BLaER1 treated with 17β-estradiol and CSF1 and Interleukin-3, amounts not matched to agents 10 nM and 100 nM (cell line): Measurements from ENCODE around the gene CHST15.
A peak's percentile ranks its signal among the peaks of the same experiment; 100 is the strongest.
"Not testable (repeated sequence)": the region's sequence is repeated elsewhere in the genome, so short reads cannot be mapped to it uniquely, and the experiment has no call there.

ENCODE experiments used
- H3K27ac ChIP-seq, 11 experiments: shearing (Covaris generic); formaldehyde crosslinking; 2 replicates each; pipeline ENCODE4 v1.8.1; 2022
- H3K27me3 ChIP-seq, 11 experiments: shearing (Covaris generic); formaldehyde crosslinking; 2 replicates each; pipeline ENCODE4 v1.8.1; 2022
- H3K36me3 ChIP-seq, 11 experiments: shearing (Covaris generic); formaldehyde crosslinking; 2 replicates each; pipeline ENCODE4 v1.8.1; 2022
- H3K4me1 ChIP-seq, 10 experiments: shearing (Covaris generic); formaldehyde crosslinking; 2 replicates each; pipeline ENCODE4 v1.8.1; 2022
- H3K4me2 ChIP-seq, 11 experiments: shearing (Covaris generic); formaldehyde crosslinking; 2 replicates each; pipeline ENCODE4 v1.8.1; 2022
- H3K4me3 ChIP-seq, 10 experiments: shearing (Covaris generic); formaldehyde crosslinking; 2 replicates each; pipeline ENCODE4 v1.8.1; 2022
- H3K9ac ChIP-seq, 11 experiments: shearing (Covaris generic); formaldehyde crosslinking; 2 replicates each; pipeline ENCODE4 v1.8.1; 2022
- H3K9me3 ChIP-seq, 11 experiments: shearing (Covaris generic); formaldehyde crosslinking; replicated peaks in 1 of 11; 2 replicates each; pipeline ENCODE4 v1.8.1; 2022
- H4K20me1 ChIP-seq, 11 experiments: shearing (Covaris generic); formaldehyde crosslinking; 2 replicates each; pipeline ENCODE4 v1.8.1; 2022
- Cebpa-rat ChIP-seq, 11 experiments: shearing (Covaris generic); IDR thresholded peaks; 2 replicates each; pipeline ENCODE4 v1.8.1; 2022

CHST15 gene

DNA sequence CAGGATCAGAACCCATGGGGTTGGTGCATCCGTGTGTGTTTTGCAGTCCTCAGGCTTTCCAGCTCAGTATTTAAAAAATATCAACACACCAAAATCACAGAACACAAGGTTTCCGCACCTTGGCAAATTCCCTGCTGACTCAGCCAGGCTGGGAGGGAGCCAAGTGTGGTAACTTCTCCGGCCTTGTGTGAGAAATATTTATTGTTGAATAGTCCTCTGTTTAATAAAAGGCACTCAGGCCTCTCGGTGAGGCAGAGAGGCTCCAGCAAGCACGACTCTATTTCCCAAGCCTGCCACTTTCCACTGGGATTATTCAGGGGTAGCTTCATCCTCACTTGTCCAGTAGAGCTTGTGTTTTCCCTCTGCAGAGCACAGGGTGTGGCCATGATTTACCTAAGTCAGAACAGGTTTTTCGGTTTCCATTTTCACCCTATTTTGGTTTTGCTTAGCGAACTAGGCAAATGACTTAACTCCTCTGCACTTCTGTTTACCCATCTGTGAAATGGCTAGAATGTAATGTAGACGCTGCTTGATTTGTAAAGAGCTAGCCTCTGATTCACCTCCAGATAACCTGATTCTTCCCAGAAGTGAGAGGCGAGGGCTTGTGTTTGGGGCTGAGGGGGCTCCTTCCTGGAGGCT lies 13.0 kb upstream of the CHST15 start:
- no peaks in the 10 kb centered on the region for H4K20me1 ChIP-seq
- H3K4me1 ChIP-seq = peaks cover 33 to 67% (median 55%) of the 10 kb centered on the region in 10 experiments
- no peaks in the 10 kb centered on the region for H3K27me3 ChIP-seq
- no peaks in the 10 kb centered on the region for H3K36me3 ChIP-seq
- no peak overlapping the region for H3K27ac ChIP-seq
- no peak for TF ChIP-seq Cebpa-rat (IDR thresholded peaks at IDR 0.05)
- no peak overlapping the region for H3K4me3 ChIP-seq
- H3K9ac ChIP-seq = no peak overlapping the region
- peak overlapping the region in 1 of 11 experiments; percentile 85; a peak in 1 of 22 replicates for H3K4me2 ChIP-seq
- peaks cover 0 to 2% (median under 1%) of the 10 kb centered on the region in 11 experiments; a peak in 11 of 22 replicates for H3K9me3 ChIP-seq

DNA sequence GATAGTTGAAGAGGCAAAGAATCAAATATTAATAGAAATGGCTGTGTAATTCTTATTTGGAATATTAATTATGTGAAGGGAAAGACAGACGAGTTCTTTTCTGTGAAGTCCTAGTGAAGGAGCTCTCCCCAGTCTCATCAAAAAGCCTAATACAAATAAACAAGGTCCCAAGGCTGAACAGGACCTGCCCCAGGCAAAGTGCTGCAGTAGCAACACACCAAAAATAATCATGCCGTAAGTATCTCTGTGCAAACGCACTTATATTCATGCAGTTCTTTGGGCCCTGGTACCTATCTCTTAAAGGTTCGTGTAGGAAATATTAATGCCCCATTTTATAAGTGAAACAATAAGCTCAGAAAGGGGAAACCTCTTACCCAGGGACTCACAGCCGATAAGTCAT lies 12.2 kb upstream of the CHST15 start:
- no peak for TF ChIP-seq Cebpa-rat (IDR thresholded peaks at IDR 0.05)
- no peaks in the 10 kb centered on the region for H3K36me3 ChIP-seq
- H3K27ac ChIP-seq = no peak overlapping the region
- H3K4me1 ChIP-seq = peaks cover 28 to 60% (median 48%) of the 10 kb centered on the region in 10 experiments
- H3K27me3 ChIP-seq = no peaks in the 10 kb centered on the region
- no peak overlapping the region for H3K4me2 ChIP-seq
- peaks cover under 1 to 10% (median 7%) of the 10 kb centered on the region in 11 experiments; a peak in 21 of 22 replicates for H3K9me3 ChIP-seq
- H3K9ac ChIP-seq = no peak overlapping the region
- H3K4me3 ChIP-seq = no peak overlapping the region
- H4K20me1 ChIP-seq = no peaks in the 10 kb centered on the region

DNA sequence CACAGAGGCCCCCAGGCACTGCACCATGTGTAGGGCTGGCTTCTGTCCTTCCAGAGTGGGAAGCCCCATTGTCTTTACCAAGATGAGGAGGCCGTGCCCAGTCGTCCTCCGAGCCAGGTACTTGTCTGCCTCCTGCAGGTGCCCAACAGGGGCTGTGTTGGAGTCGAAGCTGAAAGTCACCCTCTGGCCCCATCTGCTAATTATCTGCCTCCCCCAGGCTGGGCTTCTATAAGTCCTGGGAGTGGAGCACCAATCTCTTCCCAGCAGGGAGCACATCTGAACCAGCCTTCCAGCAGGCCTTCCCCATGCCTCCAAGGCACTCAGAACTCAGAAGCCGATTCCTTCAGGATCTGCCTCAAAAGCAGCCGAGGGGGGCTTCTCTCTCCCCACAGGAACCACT lies 11.6 kb upstream of the CHST15 start:
- H3K4me1 ChIP-seq = peaks cover 32 to 54% (median 43%) of the 10 kb centered on the region in 10 experiments
- no peak overlapping the region for H3K4me3 ChIP-seq
- H4K20me1 ChIP-seq = no peaks in the 10 kb centered on the region
- no peaks in the 10 kb centered on the region for H3K27me3 ChIP-seq
- no peak overlapping the region for H3K27ac ChIP-seq
- H3K4me2 ChIP-seq = no peak overlapping the region
- TF ChIP-seq Cebpa-rat (IDR thresholded peaks at IDR 0.05) = no peak
- no peaks in the 10 kb centered on the region for H3K36me3 ChIP-seq
- no peak overlapping the region for H3K9ac ChIP-seq
- peaks cover 6 to 15% (median 12%) of the 10 kb centered on the region in 11 experiments; a peak in 21 of 22 replicates for H3K9me3 ChIP-seq

DNA sequence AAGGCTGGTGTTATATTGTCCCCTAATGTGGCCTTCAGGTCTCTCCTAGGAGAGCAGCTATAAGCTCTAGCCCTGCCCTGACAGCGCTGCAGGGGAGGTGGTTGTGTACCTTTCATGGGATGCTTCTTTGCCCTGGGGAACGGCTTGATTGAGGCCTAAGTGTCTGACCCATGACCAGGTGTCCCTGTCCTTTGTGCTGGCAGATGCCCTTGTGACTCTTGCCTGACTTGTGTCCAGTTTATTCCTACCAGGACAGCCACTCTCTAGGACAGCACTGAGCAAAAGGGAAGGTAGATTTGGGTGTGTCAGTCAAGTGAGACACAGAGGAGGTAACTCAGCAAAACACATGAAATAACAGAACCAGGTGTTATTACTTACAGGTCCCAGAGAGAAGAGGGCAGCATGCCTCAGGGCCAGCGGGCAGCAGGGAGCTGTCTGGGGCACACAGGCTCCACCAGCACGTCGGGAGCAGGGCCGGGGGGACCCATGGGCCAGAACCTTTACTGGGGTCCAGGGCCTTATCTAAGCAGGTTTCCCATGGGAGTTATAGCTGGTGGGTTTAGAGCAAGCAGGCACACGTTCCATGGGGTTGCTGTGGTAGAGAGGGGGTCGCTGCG lies 10.7 kb upstream of the CHST15 start:
- Histone ChIP-seq H3K4me1 (peaks cover 32 to 48% (median 36%) of the 10 kb centered on the region in 10 experiments), H3K9me3 (peaks cover 9 to 22% (median 17%) of the 10 kb centered on the region in 11 experiments; a peak in 21 of 22 replicates), H3K27ac (no peak overlapping the region), H4K20me1 (no peaks in the 10 kb centered on the region), H3K4me2 (peak overlapping the region; percentile 7 to 63 (median 41); a peak in 9 of 22 replicates), H3K36me3 (no peaks in the 10 kb centered on the region), H3K27me3 (no peaks in the 10 kb centered on the region), H3K4me3 (no peak overlapping the region), H3K9ac (no peak overlapping the region)
- TF ChIP-seq Cebpa-rat (IDR thresholded peaks at IDR 0.05) = no peak

DNA sequence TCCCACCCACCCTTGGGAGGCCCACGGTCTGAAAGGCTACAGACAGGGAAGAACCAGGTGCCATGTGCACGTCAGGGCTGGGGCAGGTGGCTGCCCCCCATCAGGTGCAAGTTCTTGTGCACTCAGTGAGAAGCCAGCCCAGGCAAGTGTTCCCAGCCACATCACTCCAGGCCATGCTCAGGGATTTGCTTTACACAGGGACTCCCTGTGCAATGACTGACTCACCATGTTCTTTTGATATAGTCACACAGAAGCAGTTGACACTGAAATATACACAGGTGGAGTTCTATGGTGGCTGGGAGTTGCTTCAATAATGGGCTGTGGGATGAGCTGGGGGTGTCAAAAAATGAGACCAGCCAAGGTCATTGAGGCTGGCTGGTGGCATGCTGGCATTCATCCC lies 8.0 kb upstream of the CHST15 start:
- Histone ChIP-seq H3K4me2 (no peak overlapping the region), H3K4me1 (peaks cover 9 to 46% (median 15%) of the 10 kb centered on the region in 10 experiments; a peak in 18 of 20 replicates), H3K27ac (no peak overlapping the region), H3K27me3 (no peaks in the 10 kb centered on the region), H3K36me3 (peaks cover 0 to 2% (median 0%) of the 10 kb centered on the region in 11 experiments; a peak in 2 of 22 replicates), H3K4me3 (no peak overlapping the region), H4K20me1 (no peaks in the 10 kb centered on the region), H3K9ac (no peak overlapping the region), H3K9me3 (peaks cover 9 to 25% (median 20%) of the 10 kb centered on the region in 11 experiments; a peak in 21 of 22 replicates)
- no peak for TF ChIP-seq Cebpa-rat (IDR thresholded peaks at IDR 0.05)

- not testable (repeated sequence) for H3K27me3 ChIP-seq, H3K36me3 ChIP-seq, H3K9ac ChIP-seq, H4K20me1 ChIP-seq, H3K4me3 ChIP-seq
- Histone ChIP-seq H3K27ac (peak overlapping the region in 2 of 11 experiments; percentile 2 to 23; a peak in 2 of 22 replicates), H3K4me2 (peak overlapping the region in 3 of 11 experiments; percentile 51 to 81 (median 80); a peak in 3 of 22 replicates), H3K9me3 (peaks cover 9 to 29% (median 23%) of the 10 kb centered on the region in 11 experiments; a peak in 21 of 22 replicates), H3K4me1 (peaks cover 12 to 53% (median 18%) of the 10 kb centered on the region in 10 experiments)
Measured at GRCh38 chr10:124100651-124101050, 7.3 kb upstream of the CHST15 start.

DNA sequence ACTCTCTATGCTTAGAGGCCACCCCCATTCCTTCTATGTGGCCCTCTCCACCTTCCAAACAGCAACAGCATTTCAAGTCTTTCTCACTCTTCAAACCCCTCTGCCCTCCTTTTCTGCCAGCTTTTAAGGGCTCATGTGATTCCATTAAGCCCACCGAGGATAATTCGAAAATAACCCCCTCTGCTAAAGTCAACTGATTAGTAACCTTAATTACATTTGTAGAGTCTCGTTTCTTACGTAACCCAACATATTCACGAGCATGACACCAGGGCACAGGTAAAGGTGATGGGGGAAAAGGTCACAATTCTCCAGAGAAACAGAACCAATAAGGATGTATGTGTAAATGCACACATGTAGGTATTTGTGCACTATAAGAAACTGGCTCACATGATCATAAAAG lies 6.7 kb upstream of the CHST15 start:
- H3K9me3 ChIP-seq = peaks cover 9 to 29% (median 23%) of the 10 kb centered on the region in 11 experiments; a peak in 21 of 22 replicates
- H4K20me1 ChIP-seq = no peaks in the 10 kb centered on the region
- peak overlapping the region in 3 of 11 experiments; percentile 51 to 81 (median 80); a peak in 6 of 22 replicates for H3K4me2 ChIP-seq
- H3K27ac ChIP-seq = peak overlapping the region in 2 of 11 experiments; percentile 2 to 23; a peak in 3 of 22 replicates
- H3K27me3 ChIP-seq = no peaks in the 10 kb centered on the region
- peak in 1 of 11 experiments; percentile 22; a peak in 1 of 22 replicates for TF ChIP-seq Cebpa-rat (IDR thresholded peaks at IDR 0.05)
- H3K9ac ChIP-seq = no peak overlapping the region
- H3K4me1 ChIP-seq = peaks cover 17 to 58% (median 23%) of the 10 kb centered on the region in 10 experiments
- H3K4me3 ChIP-seq = peak overlapping the region in 1 of 10 experiments; percentile 9; a peak in 1 of 20 replicates
- peaks cover 0 to 8% (median 0%) of the 10 kb centered on the region in 11 experiments; a peak in 2 of 22 replicates for H3K36me3 ChIP-seq

DNA sequence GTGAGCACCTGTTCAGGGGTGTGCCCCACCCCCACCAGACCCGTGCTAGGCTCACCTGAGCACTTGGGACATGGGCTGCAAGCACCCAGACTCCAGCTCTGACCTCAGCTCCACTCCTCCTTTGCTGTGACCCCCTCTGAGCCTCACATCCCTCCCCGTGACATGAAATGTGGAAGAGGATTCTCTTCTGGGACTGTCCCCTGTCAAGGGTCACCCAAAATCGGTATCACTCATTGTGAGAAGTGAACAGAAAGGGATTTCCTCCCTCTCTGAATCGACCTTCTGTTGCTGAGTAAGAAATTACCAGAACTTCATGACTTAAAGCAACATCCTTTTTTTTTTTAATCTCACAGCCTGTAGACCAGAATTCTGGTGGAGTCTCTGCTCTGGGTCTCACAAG lies 6.2 kb upstream of the CHST15 start:
- peaks cover 0 to 8% (median 0%) of the 10 kb centered on the region in 11 experiments; a peak in 2 of 22 replicates for H3K36me3 ChIP-seq
- no peak overlapping the region; a peak in 1 of 22 replicates for H3K9ac ChIP-seq
- H4K20me1 ChIP-seq = no peaks in the 10 kb centered on the region
- no peak for TF ChIP-seq Cebpa-rat (IDR thresholded peaks at IDR 0.05)
- H3K27me3 ChIP-seq = no peaks in the 10 kb centered on the region
- peaks cover 9 to 29% (median 23%) of the 10 kb centered on the region in 11 experiments; a peak in 21 of 22 replicates for H3K9me3 ChIP-seq
- H3K4me3 ChIP-seq = peak overlapping the region in 1 of 10 experiments; percentile 9; a peak in 1 of 20 replicates
- H3K4me1 ChIP-seq = peaks cover 23 to 64% (median 28%) of the 10 kb centered on the region in 10 experiments
- peak overlapping the region in 2 of 11 experiments; percentile 2 to 23; a peak in 3 of 22 replicates for H3K27ac ChIP-seq
- H3K4me2 ChIP-seq = peak overlapping the region in 3 of 11 experiments; percentile 51 to 81 (median 80); a peak in 6 of 22 replicates

DNA sequence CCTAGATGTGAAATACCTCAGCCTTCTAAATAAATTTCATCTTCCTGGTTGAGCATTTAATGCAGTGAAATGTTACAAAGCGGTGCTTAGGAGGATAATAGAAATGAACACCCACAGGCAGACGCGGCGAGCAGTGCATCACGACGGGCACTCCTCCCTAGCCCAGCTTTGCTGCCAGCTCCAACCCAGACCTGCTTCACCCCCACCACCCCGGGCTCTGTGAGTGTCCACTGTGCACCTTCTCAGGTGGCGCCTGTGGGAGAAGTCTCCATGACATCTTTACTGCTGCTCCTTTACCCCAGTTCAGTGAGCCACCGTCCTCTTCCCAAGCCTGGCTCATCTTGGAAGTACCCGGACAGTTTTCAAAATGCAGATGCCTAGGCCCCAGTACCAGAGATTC lies 5.2 kb upstream of the CHST15 start:
- TF ChIP-seq Cebpa-rat (IDR thresholded peaks at IDR 0.05) = no peak
- H3K4me3 ChIP-seq = no peak overlapping the region
- no peak overlapping the region for H3K9ac ChIP-seq
- H3K27me3 ChIP-seq = no peaks in the 10 kb centered on the region
- peaks cover 25 to 61% (median 34%) of the 10 kb centered on the region in 10 experiments for H3K4me1 ChIP-seq
- H3K4me2 ChIP-seq = peak overlapping the region in 3 of 11 experiments; percentile 51 to 81 (median 80); a peak in 4 of 22 replicates
- no peaks in the 10 kb centered on the region for H4K20me1 ChIP-seq
- H3K9me3 ChIP-seq = peaks cover 9 to 29% (median 23%) of the 10 kb centered on the region in 11 experiments; a peak in 21 of 22 replicates
- H3K36me3 ChIP-seq = peaks cover 0 to 8% (median 0%) of the 10 kb centered on the region in 11 experiments; a peak in 2 of 22 replicates
- H3K27ac ChIP-seq = no peak overlapping the region
